Loucy (cell line): ENCODE measurements around the gene ITPKB.

Source experiments
- H2AFZ ChIP-seq: fragments of 200-600 bp; sonication (generic); 2 replicates; pipeline ENCODE4 v1.6.0; 2016; ENCODE audit warnings: antibody characterized with exemption, mild to moderate bottlenecking, low read length, moderate library complexity
- H3F3A ChIP-seq: fragments of 200-600 bp; 2 replicates; pipeline ENCODE4 v1.6.0; 2016; ENCODE audit warnings: antibody characterized with exemption, low read depth, mild to moderate bottlenecking
- H3K27me3 ChIP-seq: fragments of 200-600 bp; sonication (generic); 2 replicates; pipeline ENCODE4 v1.6.1; 2014; ENCODE audit warnings: low read length, mild to moderate bottlenecking; ENCODE audit not compliant: insufficient read depth, poor library complexity, severe bottlenecking
- H3K36me3 ChIP-seq: fragments of 200-600 bp; sonication (generic); 2 replicates; pipeline ENCODE4 v1.6.1; 2016; ENCODE audit warnings: low read length; ENCODE audit not compliant: insufficient read depth
- H3K4me1 ChIP-seq: fragments of 200-600 bp; sonication (generic); 2 replicates; pipeline ENCODE4 v1.5.1; 2014; ENCODE audit warnings: low read length, mild to moderate bottlenecking; ENCODE audit not compliant: insufficient read depth, poor library complexity, severe bottlenecking
- H3K4me2 ChIP-seq: fragments of 200-600 bp; sonication (generic); 2 replicates; pipeline ENCODE4 v1.6.0; 2014; ENCODE audit warnings: antibody characterized with exemption, low read length, low read depth, mild to moderate bottlenecking; ENCODE audit not compliant: poor library complexity, severe bottlenecking
- H3K4me3 ChIP-seq: fragments of 200-600 bp; sonication (generic); 2 replicates; pipeline ENCODE4 v1.5.1; 2014; ENCODE audit warnings: low read length, mild to moderate bottlenecking, mixed read lengths; ENCODE audit not compliant: poor library complexity, severe bottlenecking
- H3K79me2 ChIP-seq: fragments of 200-600 bp; sonication (generic); 2 replicates; pipeline ENCODE4 v1.6.1; 2014; ENCODE audit warnings: low read length; ENCODE audit not compliant: insufficient read depth
- H3K9ac ChIP-seq: fragments of 200-600 bp; sonication (generic); 2 replicates; pipeline ENCODE4 v1.6.0; 2014; ENCODE audit warnings: mild to moderate bottlenecking, low read depth, low read length, moderate library complexity; ENCODE audit not compliant: poor library complexity, severe bottlenecking
- H3K9me2 ChIP-seq: fragments of 200-600 bp; sonication (generic); replicated peaks from 2 replicates; pipeline ENCODE4 v1.6.1; 2016; ENCODE audit warnings: low read depth, low read length, mixed read lengths
- H3K9me3 ChIP-seq: fragments of 200-600 bp; sonication (generic); 2 replicates; pipeline ENCODE4 v1.6.1; 2014; ENCODE audit warnings: mild to moderate bottlenecking, antibody characterized with exemption, low read length, low read depth; ENCODE audit not compliant: insufficient read depth
- H4K20me1 ChIP-seq: fragments of 200-600 bp; sonication (generic); 2 replicates; pipeline ENCODE4 v1.6.0; 2014; ENCODE audit warnings: antibody characterized with exemption, low read length, mild to moderate bottlenecking; ENCODE audit not compliant: insufficient read depth, poor library complexity, severe bottlenecking
- CTCF ChIP-seq: fragments of 200-600 bp; sonication (generic); conservative IDR thresholded peaks from 2 replicates; pipeline ENCODE4 v1.5.1; 2014; ENCODE audit warnings: mild to moderate bottlenecking, antibody characterized with exemption, low read length
- EZH2phosphoT487 ChIP-seq: fragments of 200-600 bp; IDR thresholded peaks from 2 replicates; pipeline ENCODE4 v1.6.1; 2018; ENCODE audit warnings: antibody characterized with exemption, mild to moderate bottlenecking, moderate library complexity, borderline replicate concordance

Gene ITPKB

GRCh38 chr1:226637147-226637935 lies 101.7 kb downstream of the ITPKB start:
- Histone ChIP-seq H3K4me3 (no peak overlapping the region), H3K4me1 (no peaks in the 10 kb centered on the region), H3K36me3 (peaks cover 90% of the 10 kb centered on the region; the same call in 1 of the 2 replicates), H3K9ac (no peak overlapping the region), H3K9me2 (no peaks in the 10 kb centered on the region), H3K4me2 (no peak overlapping the region), H2AFZ (no peak overlapping the region), H3K27me3 (no peaks in the 10 kb centered on the region), H3F3A (no peaks in the 10 kb centered on the region), H3K79me2 (no peaks in the 10 kb centered on the region), H3K9me3 (no peaks in the 10 kb centered on the region), H4K20me1 (no peaks in the 10 kb centered on the region)
- TF ChIP-seq EZH2phosphoT487 (no peak), CTCF (no peak)

- Histone ChIP-seq H4K20me1 (no peaks in the 10 kb centered on the region), H3K4me1 (no peaks in the 10 kb centered on the region), H2AFZ (no peak overlapping the region), H3K9ac (no peak overlapping the region), H3K9me3 (no peaks in the 10 kb centered on the region), H3K27me3 (no peaks in the 10 kb centered on the region), H3K4me2 (no peak overlapping the region), H3K4me3 (no peak overlapping the region), H3K9me2 (no peaks in the 10 kb centered on the region), H3F3A (no peaks in the 10 kb centered on the region), H3K36me3 (peaks cover 90% of the 10 kb centered on the region; the same call in 1 of the 2 replicates), H3K79me2 (no peaks in the 10 kb centered on the region)
- TF ChIP-seq EZH2phosphoT487 = no peak
- no peak for TF ChIP-seq CTCF
Observed at GRCh38 chr1:226636847-226637096, 102.3 kb downstream of the ITPKB start.

- H3K36me3 ChIP-seq = peaks cover 79% of the 10 kb centered on the region; the same call in 1 of the 2 replicates
- H3K27me3 ChIP-seq = no peaks in the 10 kb centered on the region
- H3F3A ChIP-seq = no peaks in the 10 kb centered on the region
- no peak overlapping the region for H3K4me2 ChIP-seq
- H3K9ac ChIP-seq = no peak overlapping the region
- H3K9me3 ChIP-seq = no peaks in the 10 kb centered on the region
- H4K20me1 ChIP-seq = no peaks in the 10 kb centered on the region
- TF ChIP-seq EZH2phosphoT487 (no peak), CTCF (no peak)
- H3K79me2 ChIP-seq = no peaks in the 10 kb centered on the region
- no peak overlapping the region for H2AFZ ChIP-seq
- no peaks in the 10 kb centered on the region for H3K4me1 ChIP-seq
- H3K4me3 ChIP-seq = no peak overlapping the region
- H3K9me2 ChIP-seq = no peaks in the 10 kb centered on the region
Observed at GRCh38 chr1:226635456-226635941, 103.6 kb downstream of the ITPKB start.
